SK-N-SH treated with all-trans-retinoic acid at 6 μM for 48 hours (cell line): ENCODE data around the gene DNAJA2.

Source experiments
- ATAC-seq: fragments of 200-7000 bp; cut with Tn5 transposase; 3 replicates; pipeline ENCODE4 v1.9.1; 2020; ENCODE audit warnings: mild to moderate bottlenecking, moderate library complexity
- ARNTL ChIP-seq: fragments of 450-650 bp; formaldehyde crosslinking; IDR thresholded peaks from 2 replicates; pipeline ENCODE4 v1.5.0; 2020; ENCODE audit warnings: low read depth, mild to moderate bottlenecking, moderate library complexity, borderline replicate concordance
- BACH2 ChIP-seq: fragments of 250-450 bp; sonication (Bioruptor Pico); IDR thresholded peaks from 2 replicates; pipeline ENCODE4 v1.9.0; 2021; ENCODE audit warnings: mild to moderate bottlenecking, borderline replicate concordance
- CSDC2 ChIP-seq: fragments of 250-450 bp; sonication (Bioruptor Pico); IDR thresholded peaks from 2 replicates; pipeline ENCODE4 v1.5.0; 2020; ENCODE audit warnings: mild to moderate bottlenecking, moderate library complexity
- ESRRG ChIP-seq: fragments of 250-450 bp; sonication (Bioruptor Pico); IDR thresholded peaks from 2 replicates; pipeline ENCODE4 v1.6.1; 2021; ENCODE audit warnings: mild to moderate bottlenecking
- GLIS3 ChIP-seq: fragments of 250-450 bp; sonication (Bioruptor Pico); IDR thresholded peaks from 2 replicates; pipeline ENCODE4 v1.5.0; 2020; ENCODE audit warnings: mild to moderate bottlenecking, moderate library complexity
- ISL1 ChIP-seq: fragments of 250-450 bp; sonication (Bioruptor Pico); IDR thresholded peaks from 2 replicates; pipeline ENCODE4 v2.1.2; 2022; ENCODE audit warnings: mild to moderate bottlenecking, moderate library complexity
- OSR1 ChIP-seq: fragments of 250-450 bp; sonication (Bioruptor Pico); IDR thresholded peaks from 2 replicates; pipeline ENCODE4 v1.8.0; 2022; ENCODE audit warnings: moderate library complexity, mild to moderate bottlenecking, inconsistent platforms
- PPARA ChIP-seq: fragments of 250-450 bp; sonication (Bioruptor Pico); IDR thresholded peaks from 2 replicates; pipeline ENCODE4 v1.5.0; 2020; ENCODE audit warnings: mild to moderate bottlenecking, borderline replicate concordance
- RARB ChIP-seq: fragments of 250-450 bp; sonication (Bioruptor Pico); IDR thresholded peaks from 2 replicates; pipeline ENCODE4 v1.8.0; 2021; ENCODE audit warnings: mild to moderate bottlenecking, moderate library complexity
- SNAI2 ChIP-seq: fragments of 250-450 bp; sonication (Bioruptor Pico); IDR thresholded peaks from 2 replicates; pipeline ENCODE4 v1.5.0; 2020; ENCODE audit warnings: mild to moderate bottlenecking, moderate library complexity
- TOX ChIP-seq: fragments of 250-450 bp; sonication (Bioruptor Pico); IDR thresholded peaks from 2 replicates; pipeline ENCODE4 v1.8.0; 2021; ENCODE audit warnings: mild to moderate bottlenecking, moderate library complexity, borderline replicate concordance
- ZC3H10 ChIP-seq: fragments of 250-450 bp; sonication (Bioruptor Pico); IDR thresholded peaks from 2 replicates; pipeline ENCODE4 v1.5.1; 2021; ENCODE audit warnings: mild to moderate bottlenecking, moderate library complexity
- ZFP3 ChIP-seq: fragments of 250-450 bp; sonication (Bioruptor Pico); IDR thresholded peaks from 2 replicates; pipeline ENCODE4 v1.5.0; 2020; ENCODE audit warnings: mild to moderate bottlenecking, moderate library complexity
- ZFP30 ChIP-seq: fragments of 450-650 bp; formaldehyde crosslinking; IDR thresholded peaks from 2 replicates; pipeline ENCODE4 v1.5.0; 2022; ENCODE audit warnings: mild to moderate bottlenecking, moderate library complexity
- ZNF565 ChIP-seq: fragments of 450-650 bp; formaldehyde crosslinking; conservative IDR thresholded peaks from 2 replicates; pipeline ENCODE4 v1.5.0; 2020; ENCODE audit warnings: low read depth, mild to moderate bottlenecking, moderate library complexity
- ZNF70 ChIP-seq: fragments of 450-650 bp; formaldehyde crosslinking; IDR thresholded peaks from 2 replicates; pipeline ENCODE4 v1.5.0; 2020; ENCODE audit warnings: mild to moderate bottlenecking, moderate library complexity
- ZNF8 ChIP-seq: fragments of 450-650 bp; formaldehyde crosslinking; IDR thresholded peaks from 2 replicates; pipeline ENCODE4 v1.5.0; 2020; ENCODE audit warnings: mild to moderate bottlenecking, moderate library complexity
- TF ChIP-seq, protein P1 (sequence below): fragments of 250-450 bp; sonication (Bioruptor Pico); IDR thresholded peaks from 2 replicates; pipeline ENCODE4 v1.8.0; 2021; ENCODE audit warnings: low read depth, mild to moderate bottlenecking, moderate library complexity, borderline replicate concordance
- TF ChIP-seq, protein P2 (sequence below): fragments of 250-450 bp; sonication (Bioruptor Pico); IDR thresholded peaks from 2 replicates; pipeline ENCODE4 v1.5.0; 2020; ENCODE audit warnings: mild to moderate bottlenecking, moderate library complexity
- TF ChIP-seq, protein P3 (sequence below): fragments of 250-450 bp; sonication (Bioruptor Pico); IDR thresholded peaks from 2 replicates; pipeline ENCODE4 v1.5.1; 2021; ENCODE audit warnings: mild to moderate bottlenecking, moderate library complexity
- TF ChIP-seq, protein P4 (sequence below): fragments of 250-450 bp; sonication (Bioruptor Pico); IDR thresholded peaks from 2 replicates; pipeline ENCODE4 v1.5.1; 2020; ENCODE audit warnings: low read depth, mild to moderate bottlenecking, moderate library complexity
- TF ChIP-seq, protein P5 (sequence below): fragments of 250-450 bp; sonication (Bioruptor Pico); IDR thresholded peaks from 2 replicates; pipeline ENCODE4 v1.8.0; 2020; ENCODE audit warnings: mild to moderate bottlenecking, moderate library complexity, borderline replicate concordance

Gene DNAJA2

DNA sequence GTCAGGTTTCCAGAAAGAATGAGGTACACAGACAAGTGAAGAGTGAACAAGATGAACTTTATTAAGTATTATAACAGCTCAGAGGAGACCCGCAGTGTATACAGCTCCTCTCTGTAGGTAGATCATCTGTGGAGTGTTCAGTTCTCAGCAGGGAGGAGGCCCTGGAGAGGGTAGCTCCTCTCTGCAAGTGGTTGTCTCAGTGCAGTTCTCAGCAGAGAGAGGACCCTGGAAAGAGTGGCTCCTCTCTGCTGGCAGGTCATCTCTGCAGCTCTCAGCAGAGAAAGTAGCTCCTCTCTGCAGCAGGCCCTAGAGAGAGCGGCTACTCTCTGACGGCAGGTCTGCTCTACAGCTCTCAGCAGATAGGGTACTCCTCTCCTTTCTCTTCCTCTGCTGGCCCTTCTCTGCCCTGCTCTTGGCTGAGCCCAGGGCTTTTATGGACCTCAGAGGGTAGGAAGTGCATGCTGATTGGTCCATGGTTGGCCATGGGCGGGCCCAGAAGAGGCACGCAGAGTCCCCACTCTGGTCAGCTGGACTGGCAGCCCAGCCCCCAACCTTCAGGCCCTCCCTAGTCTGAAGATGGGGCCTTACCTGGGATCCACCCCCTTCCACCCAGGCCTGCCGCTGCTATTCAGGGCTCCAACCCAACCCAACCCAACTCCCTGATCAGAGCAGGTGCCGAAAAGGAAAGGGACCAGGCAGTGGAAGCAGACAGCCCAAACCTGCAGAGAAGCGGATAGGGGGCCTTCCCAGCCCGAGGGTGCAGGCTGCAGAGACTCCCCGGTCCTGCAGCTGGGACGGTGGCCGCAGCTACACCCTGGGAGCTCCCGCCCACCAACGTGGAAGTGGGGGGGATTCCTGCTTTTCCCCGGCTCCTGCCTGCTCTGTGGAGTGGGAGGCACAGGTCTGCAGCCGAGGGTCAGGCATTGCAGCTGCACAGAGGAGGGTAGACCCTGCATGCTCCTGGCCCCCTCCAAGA is 18.5 kb upstream of the DNAJA2 start:
- ATAC-seq = no peak
- TF ChIP-seq ISL1 (CRISPR knock-in tag) (no peak), RARB (CRISPR knock-in tag) (no peak), ARNTL (no peak), BACH2 (CRISPR knock-in tag) (no peak), ZFP30 (CRISPR knock-in tag) (no peak), ZNF565 (CRISPR knock-in tag) (no peak), OSR1 (CRISPR knock-in tag) (no peak), ZNF70 (CRISPR knock-in tag) (no peak), TOX (no peak), CSDC2 (CRISPR knock-in tag) (no peak), PPARA (CRISPR knock-in tag) (no peak), ZNF8 (CRISPR knock-in tag) (no peak), SNAI2 (CRISPR knock-in tag) (no peak), ZFP3 (CRISPR knock-in tag) (no peak), ZC3H10 (no peak), ESRRG (CRISPR knock-in tag) (no peak)
- TF ChIP-seq, protein P1, sequence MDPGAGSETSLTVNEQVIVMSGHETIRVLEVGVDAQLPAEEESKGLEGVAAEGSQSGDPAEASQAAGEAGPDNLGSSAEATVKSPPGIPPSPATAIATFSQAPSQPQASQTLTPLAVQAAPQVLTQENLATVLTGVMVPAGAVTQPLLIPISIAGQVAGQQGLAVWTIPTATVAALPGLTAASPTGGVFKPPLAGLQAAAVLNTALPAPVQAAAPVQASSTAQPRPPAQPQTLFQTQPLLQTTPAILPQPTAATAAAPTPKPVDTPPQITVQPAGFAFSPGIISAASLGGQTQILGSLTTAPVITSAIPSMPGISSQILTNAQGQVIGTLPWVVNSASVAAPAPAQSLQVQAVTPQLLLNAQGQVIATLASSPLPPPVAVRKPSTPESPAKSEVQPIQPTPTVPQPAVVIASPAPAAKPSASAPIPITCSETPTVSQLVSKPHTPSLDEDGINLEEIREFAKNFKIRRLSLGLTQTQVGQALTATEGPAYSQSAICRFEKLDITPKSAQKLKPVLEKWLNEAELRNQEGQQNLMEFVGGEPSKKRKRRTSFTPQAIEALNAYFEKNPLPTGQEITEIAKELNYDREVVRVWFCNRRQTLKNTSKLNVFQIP = no peak
- TF ChIP-seq, protein P2, sequence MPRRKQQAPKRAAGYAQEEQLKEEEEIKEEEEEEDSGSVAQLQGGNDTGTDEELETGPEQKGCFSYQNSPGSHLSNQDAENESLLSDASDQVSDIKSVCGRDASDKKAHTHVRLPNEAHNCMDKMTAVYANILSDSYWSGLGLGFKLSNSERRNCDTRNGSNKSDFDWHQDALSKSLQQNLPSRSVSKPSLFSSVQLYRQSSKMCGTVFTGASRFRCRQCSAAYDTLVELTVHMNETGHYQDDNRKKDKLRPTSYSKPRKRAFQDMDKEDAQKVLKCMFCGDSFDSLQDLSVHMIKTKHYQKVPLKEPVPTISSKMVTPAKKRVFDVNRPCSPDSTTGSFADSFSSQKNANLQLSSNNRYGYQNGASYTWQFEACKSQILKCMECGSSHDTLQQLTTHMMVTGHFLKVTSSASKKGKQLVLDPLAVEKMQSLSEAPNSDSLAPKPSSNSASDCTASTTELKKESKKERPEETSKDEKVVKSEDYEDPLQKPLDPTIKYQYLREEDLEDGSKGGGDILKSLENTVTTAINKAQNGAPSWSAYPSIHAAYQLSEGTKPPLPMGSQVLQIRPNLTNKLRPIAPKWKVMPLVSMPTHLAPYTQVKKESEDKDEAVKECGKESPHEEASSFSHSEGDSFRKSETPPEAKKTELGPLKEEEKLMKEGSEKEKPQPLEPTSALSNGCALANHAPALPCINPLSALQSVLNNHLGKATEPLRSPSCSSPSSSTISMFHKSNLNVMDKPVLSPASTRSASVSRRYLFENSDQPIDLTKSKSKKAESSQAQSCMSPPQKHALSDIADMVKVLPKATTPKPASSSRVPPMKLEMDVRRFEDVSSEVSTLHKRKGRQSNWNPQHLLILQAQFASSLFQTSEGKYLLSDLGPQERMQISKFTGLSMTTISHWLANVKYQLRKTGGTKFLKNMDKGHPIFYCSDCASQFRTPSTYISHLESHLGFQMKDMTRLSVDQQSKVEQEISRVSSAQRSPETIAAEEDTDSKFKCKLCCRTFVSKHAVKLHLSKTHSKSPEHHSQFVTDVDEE (CRISPR knock-in tag) = no peak
- TF ChIP-seq, protein P3, sequence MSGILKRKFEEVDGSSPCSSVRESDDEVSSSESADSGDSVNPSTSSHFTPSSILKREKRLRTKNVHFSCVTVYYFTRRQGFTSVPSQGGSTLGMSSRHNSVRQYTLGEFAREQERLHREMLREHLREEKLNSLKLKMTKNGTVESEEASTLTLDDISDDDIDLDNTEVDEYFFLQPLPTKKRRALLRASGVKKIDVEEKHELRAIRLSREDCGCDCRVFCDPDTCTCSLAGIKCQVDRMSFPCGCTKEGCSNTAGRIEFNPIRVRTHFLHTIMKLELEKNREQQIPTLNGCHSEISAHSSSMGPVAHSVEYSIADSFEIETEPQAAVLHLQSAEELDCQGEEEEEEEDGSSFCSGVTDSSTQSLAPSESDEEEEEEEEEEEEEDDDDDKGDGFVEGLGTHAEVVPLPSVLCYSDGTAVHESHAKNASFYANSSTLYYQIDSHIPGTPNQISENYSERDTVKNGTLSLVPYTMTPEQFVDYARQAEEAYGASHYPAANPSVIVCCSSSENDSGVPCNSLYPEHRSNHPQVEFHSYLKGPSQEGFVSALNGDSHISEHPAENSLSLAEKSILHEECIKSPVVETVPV (CRISPR knock-in tag) = no peak
- TF ChIP-seq, protein P4, sequence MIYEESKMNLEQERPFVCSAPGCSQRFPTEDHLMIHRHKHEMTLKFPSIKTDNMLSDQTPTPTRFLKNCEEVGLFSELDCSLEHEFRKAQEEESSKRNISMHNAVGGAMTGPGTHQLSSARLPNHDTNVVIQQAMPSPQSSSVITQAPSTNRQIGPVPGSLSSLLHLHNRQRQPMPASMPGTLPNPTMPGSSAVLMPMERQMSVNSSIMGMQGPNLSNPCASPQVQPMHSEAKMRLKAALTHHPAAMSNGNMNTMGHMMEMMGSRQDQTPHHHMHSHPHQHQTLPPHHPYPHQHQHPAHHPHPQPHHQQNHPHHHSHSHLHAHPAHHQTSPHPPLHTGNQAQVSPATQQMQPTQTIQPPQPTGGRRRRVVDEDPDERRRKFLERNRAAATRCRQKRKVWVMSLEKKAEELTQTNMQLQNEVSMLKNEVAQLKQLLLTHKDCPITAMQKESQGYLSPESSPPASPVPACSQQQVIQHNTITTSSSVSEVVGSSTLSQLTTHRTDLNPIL = no peak

DNA sequence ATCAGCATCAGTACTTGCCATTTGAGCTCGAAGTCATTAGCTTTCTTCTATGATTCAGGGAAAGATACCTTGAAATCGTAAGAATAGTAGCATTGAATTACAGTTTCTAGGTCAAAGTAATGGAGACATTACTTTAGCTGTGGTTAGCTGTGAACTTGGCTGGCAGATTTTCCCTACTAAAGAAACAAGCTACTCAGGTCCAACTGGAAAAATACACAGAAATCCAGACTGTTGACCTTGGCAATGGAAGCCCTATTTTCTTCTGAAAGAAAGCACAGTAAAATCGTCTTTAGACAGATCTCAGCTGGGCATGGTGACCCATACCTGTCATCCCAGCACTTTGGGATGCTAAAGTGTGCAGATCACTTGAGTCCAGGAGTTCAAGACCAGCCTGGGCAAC is 13.4 kb upstream of the DNAJA2 start:
- TF ChIP-seq PPARA (CRISPR knock-in tag) (no peak), CSDC2 (CRISPR knock-in tag) (no peak)

DNA sequence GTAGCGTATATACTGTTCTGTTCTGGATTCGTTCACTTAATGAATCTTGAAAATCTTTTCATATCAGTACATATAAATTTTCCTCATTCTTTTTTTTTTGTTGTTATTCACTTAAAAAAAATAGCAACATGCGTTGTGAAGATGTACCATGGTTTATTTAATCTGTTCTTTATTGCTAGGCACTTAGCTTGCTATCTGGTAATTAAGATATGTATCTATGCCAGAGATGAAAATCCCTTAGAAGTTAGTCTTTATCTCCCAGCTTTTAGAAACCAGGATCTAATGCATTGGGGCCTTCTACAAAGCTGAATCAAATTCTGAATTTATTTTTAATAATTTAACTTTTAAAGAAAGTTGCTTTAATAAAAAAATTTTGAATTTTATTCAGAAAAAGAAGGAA is 13.0 kb upstream of the DNAJA2 start:
- ATAC-seq = no peak
- TF ChIP-seq, protein P3 (CRISPR knock-in tag) = no peak
- TF ChIP-seq ARNTL = no peak
- TF ChIP-seq RARB (CRISPR knock-in tag) = no peak
- no peak for TF ChIP-seq SNAI2 (CRISPR knock-in tag)
- TF ChIP-seq, protein P5, sequence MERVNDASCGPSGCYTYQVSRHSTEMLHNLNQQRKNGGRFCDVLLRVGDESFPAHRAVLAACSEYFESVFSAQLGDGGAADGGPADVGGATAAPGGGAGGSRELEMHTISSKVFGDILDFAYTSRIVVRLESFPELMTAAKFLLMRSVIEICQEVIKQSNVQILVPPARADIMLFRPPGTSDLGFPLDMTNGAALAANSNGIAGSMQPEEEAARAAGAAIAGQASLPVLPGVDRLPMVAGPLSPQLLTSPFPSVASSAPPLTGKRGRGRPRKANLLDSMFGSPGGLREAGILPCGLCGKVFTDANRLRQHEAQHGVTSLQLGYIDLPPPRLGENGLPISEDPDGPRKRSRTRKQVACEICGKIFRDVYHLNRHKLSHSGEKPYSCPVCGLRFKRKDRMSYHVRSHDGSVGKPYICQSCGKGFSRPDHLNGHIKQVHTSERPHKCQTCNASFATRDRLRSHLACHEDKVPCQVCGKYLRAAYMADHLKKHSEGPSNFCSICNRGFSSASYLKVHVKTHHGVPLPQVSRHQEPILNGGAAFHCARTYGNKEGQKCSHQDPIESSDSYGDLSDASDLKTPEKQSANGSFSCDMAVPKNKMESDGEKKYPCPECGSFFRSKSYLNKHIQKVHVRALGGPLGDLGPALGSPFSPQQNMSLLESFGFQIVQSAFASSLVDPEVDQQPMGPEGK = no peak
- TF ChIP-seq ZFP3 (CRISPR knock-in tag) = no peak
- no peak for TF ChIP-seq ZC3H10
- peak; percentile 32; the same call in 1 of the 2 replicates for TF ChIP-seq ISL1 (CRISPR knock-in tag)
- TF ChIP-seq ZFP30 (CRISPR knock-in tag) = no peak
- no peak for TF ChIP-seq ESRRG (CRISPR knock-in tag)
- TF ChIP-seq, protein P4 = no peak
- TF ChIP-seq ZNF70 (CRISPR knock-in tag) = no peak
- TF ChIP-seq ZNF8 (CRISPR knock-in tag) = peak; percentile 80
- TF ChIP-seq PPARA (CRISPR knock-in tag) = no peak
- no peak for TF ChIP-seq GLIS3 (CRISPR knock-in tag)
- TF ChIP-seq TOX = no peak

More for the DNA sequence above, 13.4 kb upstream of the DNAJA2 start:
- ATAC-seq = no peak
